GM12878 (cell line): Measurements from ENCODE around the gene MAN2B2. TPM values are rescaled to one million over a fixed set of nuclear protein-coding genes. Genes with fewer than 3 reads are reported as not detected.

Source experiments
- polyA plus RNA-seq, 11 experiments: library from polyadenylated mRNA; depleted of rRNA in 4 of 11; unstranded in 6 of 11; stranded (reverse) in 5 of 11; fragments of >200 nt; fragmentation: Nextera tagmentation in 4 of 11; fragmentation: Illumina TruSeq in 1 of 11; extraction: Ambion mirVana in 4 of 11; extraction: Trizol in 1 of 11; gene quantifications; 1 replicate in 1 of 11; 2 replicates in 10 of 11; pipeline versions ENCODE4 v1.2.1 to v1.2.3, GENCODE V29; 2011 to 2016; ENCODE audit warnings: inconsistent platforms in 2 of 11, missing spikeins in 2 of 11, low read depth in 1 of 11
- total RNA-seq, 4 experiments: library from RNA; depleted of rRNA in 3 of 4; stranded (reverse); fragments of >200 nt in 3 of 4; fragmentation: Illumina TruSeq in 1 of 4; extraction: Trizol in 1 of 4; gene quantifications; 2 replicates each; pipeline versions ENCODE4 v1.2.1 to v1.2.3, GENCODE V29; 2013 to 2021

MAN2B2 gene
- total and polyA plus RNA-seq, 10 of the 15 experiments (the other 5 are each of a cell fraction or from before 2014, with no cell fraction given) = 0.47 to 14.5 (median 7.0) TPM

Other genes with a start within 250 kb of the MAN2B2 start
- gene PPP2R2C, start 102.6 kb upstream of the MAN2B2 start, total RNA-seq (2014; rRNA removed) = not detected in 2 replicates
- not detected in 2 replicates for gene PPP2R2C, start 102.6 kb upstream of the MAN2B2 start, total RNA-seq (2014; rRNA removed; fragmentation: Illumina TruSeq; extraction: Trizol)
- 0.08 and 0.13 TPM in 2 replicates for gene PPP2R2C, start 102.6 kb upstream of the MAN2B2 start, total RNA-seq (2021)
- 0.15 and 0.16 TPM in 2 replicates for gene PPP2R2C, start 102.6 kb upstream of the MAN2B2 start, polyA plus RNA-seq (2011; rRNA removed)
- gene PPP2R2C, start 102.6 kb upstream of the MAN2B2 start, polyA plus RNA-seq (2014; fragmentation: Illumina TruSeq; extraction: Trizol) = not detected in 2 replicates
- gene PPP2R2C, start 102.6 kb upstream of the MAN2B2 start, polyA plus RNA-seq (2014; fragmentation: Nextera tagmentation; extraction: Ambion mirVana) = not detected
- gene PPP2R2C, start 102.6 kb upstream of the MAN2B2 start, polyA plus RNA-seq (2014; rRNA removed) = not detected in 2 replicates
- gene PPP2R2C, start 102.6 kb upstream of the MAN2B2 start, polyA plus RNA-seq (2016; fragmentation: Nextera tagmentation; extraction: Ambion mirVana) = not detected
- gene MRFAP1, start 65.5 kb downstream of the MAN2B2 start, total RNA-seq (2014; rRNA removed) = 48.5 and 50.6 TPM in 2 replicates
- 54.8 and 56.9 TPM in 2 replicates for gene MRFAP1, start 65.5 kb downstream of the MAN2B2 start, total RNA-seq (2014; rRNA removed; fragmentation: Illumina TruSeq; extraction: Trizol)
- gene MRFAP1, start 65.5 kb downstream of the MAN2B2 start, total RNA-seq (2021) = 105 TPM in 2 replicates
- 97.5 and 99.4 TPM in 2 replicates for gene MRFAP1, start 65.5 kb downstream of the MAN2B2 start, polyA plus RNA-seq (2011; rRNA removed)
- 69.3 and 70.2 TPM in 2 replicates for gene MRFAP1, start 65.5 kb downstream of the MAN2B2 start, polyA plus RNA-seq (2014; fragmentation: Illumina TruSeq; extraction: Trizol)
- gene MRFAP1, start 65.5 kb downstream of the MAN2B2 start, polyA plus RNA-seq (2014; fragmentation: Nextera tagmentation; extraction: Ambion mirVana) = 10 to 100 TPM; 18.7 to 38.0 TPM
- gene MRFAP1, start 65.5 kb downstream of the MAN2B2 start, polyA plus RNA-seq (2014; rRNA removed) = 103 and 105 TPM in 2 replicates
- gene MRFAP1, start 65.5 kb downstream of the MAN2B2 start, polyA plus RNA-seq (2016; fragmentation: Nextera tagmentation; extraction: Ambion mirVana) = 10 to 100 TPM; 92.3 to 92.8 TPM
- gene S100P, start 118.7 kb downstream of the MAN2B2 start, total RNA-seq (2014; rRNA removed) = not detected in 2 replicates
- gene S100P, start 118.7 kb downstream of the MAN2B2 start, total RNA-seq (2014; rRNA removed; fragmentation: Illumina TruSeq; extraction: Trizol) = not detected in 2 replicates
- gene S100P, start 118.7 kb downstream of the MAN2B2 start, total RNA-seq (2021) = 0.37 and 0.90 TPM in 2 replicates
- gene S100P, start 118.7 kb downstream of the MAN2B2 start, polyA plus RNA-seq (2011; rRNA removed) = not detected in 2 replicates
- gene S100P, start 118.7 kb downstream of the MAN2B2 start, polyA plus RNA-seq (2014; fragmentation: Illumina TruSeq; extraction: Trizol) = not detected in 2 replicates
- not detected for gene S100P, start 118.7 kb downstream of the MAN2B2 start, polyA plus RNA-seq (2014; fragmentation: Nextera tagmentation; extraction: Ambion mirVana)
- not detected in 2 replicates for gene S100P, start 118.7 kb downstream of the MAN2B2 start, polyA plus RNA-seq (2014; rRNA removed)
- not detected for gene S100P, start 118.7 kb downstream of the MAN2B2 start, polyA plus RNA-seq (2016; fragmentation: Nextera tagmentation; extraction: Ambion mirVana)
- 41.3 and 52.4 TPM in 2 replicates for gene MRFAP1L1, start 134.7 kb downstream of the MAN2B2 start, total RNA-seq (2014; rRNA removed)
- 61.3 and 65.8 TPM in 2 replicates for gene MRFAP1L1, start 134.7 kb downstream of the MAN2B2 start, total RNA-seq (2014; rRNA removed; fragmentation: Illumina TruSeq; extraction: Trizol)
- 44.0 and 44.2 TPM in 2 replicates for gene MRFAP1L1, start 134.7 kb downstream of the MAN2B2 start, total RNA-seq (2021)
- 85.1 and 117 TPM in 2 replicates for gene MRFAP1L1, start 134.7 kb downstream of the MAN2B2 start, polyA plus RNA-seq (2011; rRNA removed)
- 61.1 and 67.8 TPM in 2 replicates for gene MRFAP1L1, start 134.7 kb downstream of the MAN2B2 start, polyA plus RNA-seq (2014; fragmentation: Illumina TruSeq; extraction: Trizol)
- 10 to 100 TPM; 30.6 to 34.5 TPM for gene MRFAP1L1, start 134.7 kb downstream of the MAN2B2 start, polyA plus RNA-seq (2014; fragmentation: Nextera tagmentation; extraction: Ambion mirVana)
- gene MRFAP1L1, start 134.7 kb downstream of the MAN2B2 start, polyA plus RNA-seq (2014; rRNA removed) = 51.3 and 58.7 TPM in 2 replicates
- 10 to 100 TPM; 52.2 to 53.6 TPM for gene MRFAP1L1, start 134.7 kb downstream of the MAN2B2 start, polyA plus RNA-seq (2016; fragmentation: Nextera tagmentation; extraction: Ambion mirVana)
- gene BLOC1S4, start 141.0 kb downstream of the MAN2B2 start, total RNA-seq (2014; rRNA removed) = 19.9 and 23.8 TPM in 2 replicates
- gene BLOC1S4, start 141.0 kb downstream of the MAN2B2 start, total RNA-seq (2014; rRNA removed; fragmentation: Illumina TruSeq; extraction: Trizol) = 5.8 and 6.9 TPM in 2 replicates
- 18.0 and 20.4 TPM in 2 replicates for gene BLOC1S4, start 141.0 kb downstream of the MAN2B2 start, total RNA-seq (2021)
- 9.8 and 11.5 TPM in 2 replicates for gene BLOC1S4, start 141.0 kb downstream of the MAN2B2 start, polyA plus RNA-seq (2011; rRNA removed)
- gene BLOC1S4, start 141.0 kb downstream of the MAN2B2 start, polyA plus RNA-seq (2014; fragmentation: Illumina TruSeq; extraction: Trizol) = 4.2 and 7.5 TPM in 2 replicates
- 1 to 10 TPM; 2.7 to 6.3 TPM for gene BLOC1S4, start 141.0 kb downstream of the MAN2B2 start, polyA plus RNA-seq (2014; fragmentation: Nextera tagmentation; extraction: Ambion mirVana)
- gene BLOC1S4, start 141.0 kb downstream of the MAN2B2 start, polyA plus RNA-seq (2014; rRNA removed) = 20.8 and 21.2 TPM in 2 replicates
- 10 to 100 TPM in 1 of 2 experiments, 1 to 10 TPM in 1; 3.0 to 21.1 TPM for gene BLOC1S4, start 141.0 kb downstream of the MAN2B2 start, polyA plus RNA-seq (2016; fragmentation: Nextera tagmentation; extraction: Ambion mirVana)
- gene KIAA0232, start 207.5 kb downstream of the MAN2B2 start, total RNA-seq (2014; rRNA removed) = 8.0 and 9.4 TPM in 2 replicates
- gene KIAA0232, start 207.5 kb downstream of the MAN2B2 start, total RNA-seq (2014; rRNA removed; fragmentation: Illumina TruSeq; extraction: Trizol) = 11.6 and 11.8 TPM in 2 replicates
- gene KIAA0232, start 207.5 kb downstream of the MAN2B2 start, total RNA-seq (2021) = 12.1 and 12.2 TPM in 2 replicates
- 15.0 and 19.2 TPM in 2 replicates for gene KIAA0232, start 207.5 kb downstream of the MAN2B2 start, polyA plus RNA-seq (2011; rRNA removed)
- 11.4 and 13.5 TPM in 2 replicates for gene KIAA0232, start 207.5 kb downstream of the MAN2B2 start, polyA plus RNA-seq (2014; fragmentation: Illumina TruSeq; extraction: Trizol)
- gene KIAA0232, start 207.5 kb downstream of the MAN2B2 start, polyA plus RNA-seq (2014; fragmentation: Nextera tagmentation; extraction: Ambion mirVana) = 1 to 10 TPM; 2.8 to 3.1 TPM
- gene KIAA0232, start 207.5 kb downstream of the MAN2B2 start, polyA plus RNA-seq (2014; rRNA removed) = 7.4 and 9.2 TPM in 2 replicates
- 10 to 100 TPM; 10.1 to 15.1 TPM for gene KIAA0232, start 207.5 kb downstream of the MAN2B2 start, polyA plus RNA-seq (2016; fragmentation: Nextera tagmentation; extraction: Ambion mirVana)